HFFc6 (cell line): ENCODE measurements around the gene ELMO1. TPM values are rescaled to one million over a fixed set of nuclear protein-coding genes. Genes with fewer than 3 reads are reported as not detected.

Experiments
- DNase-seq: peaks from one replicate; pipeline ENCODE4 v3.0.0-alpha.2; 2018
- H3K27ac Mint-ChIP-seq: 2 replicates; pipeline ENCODE4 v1.8.0; 2020; ENCODE audit warnings: mild to moderate bottlenecking, mixed read lengths
- H3K27me3 Mint-ChIP-seq: 2 replicates; pipeline ENCODE4 v1.8.0; 2021; ENCODE audit warnings: mild to moderate bottlenecking, moderate library complexity, mixed read lengths; ENCODE audit not compliant: insufficient read depth
- H3K36me3 Mint-ChIP-seq: 2 replicates; pipeline ENCODE4 v1.8.0; 2021; ENCODE audit warnings: low read depth, mixed read lengths
- H3K4me1 Mint-ChIP-seq: 2 replicates; pipeline ENCODE4 v1.8.0; 2020; ENCODE audit warnings: low read depth, mixed read lengths
- H3K4me3 Mint-ChIP-seq: 2 replicates; pipeline ENCODE4 v1.8.0; 2020; ENCODE audit warnings: mild to moderate bottlenecking, moderate library complexity, mixed read lengths
- H3K9me3 Mint-ChIP-seq: 2 replicates; pipeline ENCODE4 v1.8.0; 2020; ENCODE audit warnings: mild to moderate bottlenecking, mixed read lengths
- total RNA-seq, 6 experiments: library from RNA; stranded (reverse); fragmentation: NEBNext Ultra II Directional; extraction: Animal tissue kit (Norgen Biotek cat#: 25700); gene quantifications; 2 replicates in 1 of 6; 3 replicates in 5 of 6; pipeline ENCODE4 v1.2.3, GENCODE V29; 2021
- TF ChIP-seq, protein P1 (sequence below): fragments of 200-600 bp; sonication (generic); IDR thresholded peaks from 2 replicates; pipeline ENCODE4 v1.5.0; 2021; ENCODE audit warnings: antibody characterized with exemption, mild to moderate bottlenecking

ELMO1 gene
- total RNA-seq, 6 experiments from 2014 or later = not detected

DNA sequence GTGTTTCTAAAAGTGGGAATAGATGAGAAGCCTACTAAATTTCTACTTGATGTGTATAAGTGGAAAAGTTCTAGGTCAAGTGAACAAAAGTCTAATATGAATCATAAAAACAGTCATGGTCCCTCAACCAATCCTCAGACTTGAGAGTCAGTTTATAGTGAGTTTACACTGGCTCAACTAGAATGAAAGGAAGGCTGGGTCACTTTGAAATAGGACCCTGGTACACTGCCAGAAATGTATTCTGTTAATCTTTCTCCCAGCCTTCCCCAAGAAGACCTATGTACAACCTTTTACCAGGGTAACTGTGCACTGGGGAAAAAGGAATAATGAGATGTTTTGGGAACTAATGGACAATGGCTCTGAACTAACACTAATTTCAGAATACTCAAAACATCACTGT lies 17.3 kb downstream of the ELMO1 start:
- Mint-ChIP-seq H3K36me3 (0 out of 2 replicates have a peak, but pooled peaks cover 4% of the 10 kb centered on the region), H3K9me3 (peaks cover 21% of the 10 kb centered on the region), H3K4me1 (no peaks in the 10 kb centered on the region), H3K27ac (no peak overlapping the region), H3K27me3 (peaks cover 4% of the 10 kb centered on the region), H3K4me3 (no peak overlapping the region)
- TF ChIP-seq, protein P1, sequence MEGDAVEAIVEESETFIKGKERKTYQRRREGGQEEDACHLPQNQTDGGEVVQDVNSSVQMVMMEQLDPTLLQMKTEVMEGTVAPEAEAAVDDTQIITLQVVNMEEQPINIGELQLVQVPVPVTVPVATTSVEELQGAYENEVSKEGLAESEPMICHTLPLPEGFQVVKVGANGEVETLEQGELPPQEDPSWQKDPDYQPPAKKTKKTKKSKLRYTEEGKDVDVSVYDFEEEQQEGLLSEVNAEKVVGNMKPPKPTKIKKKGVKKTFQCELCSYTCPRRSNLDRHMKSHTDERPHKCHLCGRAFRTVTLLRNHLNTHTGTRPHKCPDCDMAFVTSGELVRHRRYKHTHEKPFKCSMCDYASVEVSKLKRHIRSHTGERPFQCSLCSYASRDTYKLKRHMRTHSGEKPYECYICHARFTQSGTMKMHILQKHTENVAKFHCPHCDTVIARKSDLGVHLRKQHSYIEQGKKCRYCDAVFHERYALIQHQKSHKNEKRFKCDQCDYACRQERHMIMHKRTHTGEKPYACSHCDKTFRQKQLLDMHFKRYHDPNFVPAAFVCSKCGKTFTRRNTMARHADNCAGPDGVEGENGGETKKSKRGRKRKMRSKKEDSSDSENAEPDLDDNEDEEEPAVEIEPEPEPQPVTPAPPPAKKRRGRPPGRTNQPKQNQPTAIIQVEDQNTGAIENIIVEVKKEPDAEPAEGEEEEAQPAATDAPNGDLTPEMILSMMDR = no peak
- no peak for DNase-seq

DNA sequence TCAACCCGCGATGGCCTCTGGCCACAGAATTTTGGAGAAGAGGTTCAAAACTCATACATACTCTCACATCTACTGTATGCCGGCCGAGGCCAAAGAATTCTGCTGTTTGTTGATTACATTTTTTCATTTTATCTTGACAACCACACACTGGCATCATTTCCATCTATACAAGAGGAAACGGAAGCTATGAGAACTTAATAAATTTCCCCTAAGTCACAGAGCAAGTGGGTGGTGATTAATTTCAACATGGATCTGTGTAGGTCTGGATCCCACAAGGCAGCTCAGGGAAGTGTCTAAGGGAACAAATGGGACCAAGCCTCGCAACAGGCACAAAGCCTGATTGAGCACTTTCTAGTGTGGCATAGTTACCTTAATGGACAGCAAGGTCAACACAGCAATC lies 18.0 kb downstream of the ELMO1 start:
- H3K9me3 Mint-ChIP-seq = peaks cover 22% of the 10 kb centered on the region
- DNase-seq = no peak
- H3K27ac Mint-ChIP-seq = no peak overlapping the region
- H3K4me3 Mint-ChIP-seq = no peak overlapping the region
- 0 out of 2 replicates have a peak, but pooled peaks cover 4% of the 10 kb centered on the region for H3K36me3 Mint-ChIP-seq
- TF ChIP-seq, protein P1 = no peak
- H3K4me1 Mint-ChIP-seq = no peaks in the 10 kb centered on the region
- H3K27me3 Mint-ChIP-seq = peaks cover 4% of the 10 kb centered on the region

DNA sequence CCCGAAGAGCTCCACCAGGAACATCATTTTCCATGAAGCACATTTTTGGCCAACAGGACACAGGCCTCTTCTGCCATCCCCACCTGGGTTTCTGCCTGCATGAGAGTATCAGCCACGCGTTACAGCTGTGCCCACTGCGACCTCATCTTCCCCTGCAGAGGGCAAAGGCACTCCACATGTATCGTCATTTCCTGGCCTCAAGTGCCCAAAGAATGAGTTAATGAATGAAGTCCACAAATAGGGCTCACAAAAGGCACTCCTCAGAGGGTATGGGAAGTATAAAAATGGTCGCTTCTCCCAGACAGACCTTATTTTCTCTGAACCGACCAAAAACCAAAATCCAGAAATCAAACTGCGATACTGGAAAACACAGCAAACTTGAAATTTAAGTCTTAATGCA lies 18.5 kb downstream of the ELMO1 start:
- H3K36me3 Mint-ChIP-seq = 0 out of 2 replicates have a peak, but pooled peaks cover 4% of the 10 kb centered on the region
- no peak for DNase-seq
- H3K9me3 Mint-ChIP-seq = peaks cover 22% of the 10 kb centered on the region
- no peak overlapping the region for H3K4me3 Mint-ChIP-seq
- no peak overlapping the region for H3K27ac Mint-ChIP-seq
- TF ChIP-seq, protein P1 = no peak
- H3K27me3 Mint-ChIP-seq = peaks cover 4% of the 10 kb centered on the region
- no peaks in the 10 kb centered on the region for H3K4me1 Mint-ChIP-seq

DNA sequence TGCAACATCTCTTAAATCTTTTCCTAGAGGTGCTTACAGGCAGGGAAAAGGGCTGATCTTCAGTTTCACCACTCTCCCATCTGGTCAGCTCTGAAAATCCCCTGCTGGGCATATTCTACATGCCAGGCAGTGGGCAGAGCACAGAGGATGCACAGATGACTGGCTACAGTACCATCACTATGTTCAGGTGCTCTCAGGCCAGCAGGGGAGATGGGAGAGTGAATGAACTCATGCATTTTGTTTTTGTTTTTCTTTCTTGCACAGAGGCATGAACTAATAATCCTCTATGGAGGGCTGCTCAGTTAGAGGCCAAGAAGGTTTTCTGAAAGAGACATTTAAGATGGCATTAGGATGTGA lies 19.3 kb downstream of the ELMO1 start:
- H3K9me3 Mint-ChIP-seq = peaks cover 22% of the 10 kb centered on the region
- DNase-seq = no peak
- H3K4me1 Mint-ChIP-seq = no peaks in the 10 kb centered on the region

DNA sequence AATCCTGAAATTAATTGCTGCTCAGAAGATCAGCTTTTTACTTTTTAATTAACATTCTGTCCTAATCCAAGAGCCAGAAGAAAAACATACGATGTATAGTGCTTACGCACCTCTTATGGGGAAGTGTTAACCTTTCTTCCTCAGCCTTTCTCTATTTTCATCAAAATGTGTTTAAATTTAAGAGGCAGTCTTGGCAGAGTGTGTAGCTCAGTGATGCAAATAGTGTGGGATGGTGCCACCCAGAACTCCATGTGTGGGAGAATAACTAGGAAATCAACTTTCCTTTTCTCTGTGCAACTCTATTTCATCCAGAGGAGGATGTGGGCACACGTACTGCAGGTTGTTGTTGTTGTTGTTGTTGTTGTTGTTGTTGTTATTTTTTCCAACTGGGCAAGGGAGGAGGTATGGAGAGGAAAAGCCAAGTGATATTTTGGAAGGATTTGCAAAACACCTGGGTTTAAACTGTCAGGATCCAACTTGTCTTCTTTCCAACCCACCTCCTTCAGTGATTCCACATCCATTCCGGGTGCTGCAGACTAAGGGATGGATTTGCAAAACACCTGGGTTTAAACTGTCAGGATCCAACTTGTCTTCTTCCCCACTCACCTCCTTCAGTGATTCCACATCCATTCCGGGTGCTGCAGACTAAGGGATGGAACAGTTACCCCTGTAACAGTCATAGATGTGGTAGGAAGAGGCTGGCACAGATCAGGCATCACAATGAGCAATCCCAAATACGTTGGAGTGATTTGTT lies 19.8 kb downstream of the ELMO1 start:
- Mint-ChIP-seq H3K4me3 (no peak overlapping the region), H3K36me3 (0 out of 2 replicates have a peak, but pooled peaks cover 4% of the 10 kb centered on the region), H3K27ac (no peak overlapping the region), H3K27me3 (no peaks in the 10 kb centered on the region), H3K9me3 (peaks cover 25% of the 10 kb centered on the region), H3K4me1 (no peaks in the 10 kb centered on the region)
- TF ChIP-seq, protein P1 = no peak
- no peak for DNase-seq

More for the DNA sequence above, 19.3 kb downstream of the ELMO1 start:
- H3K27me3 Mint-ChIP-seq = peaks cover under 1% of the 10 kb centered on the region; the same call in 1 of the 2 replicates
- TF ChIP-seq, protein P1 = no peak
- H3K36me3 Mint-ChIP-seq = 0 out of 2 replicates have a peak, but pooled peaks cover 4% of the 10 kb centered on the region
- no peak overlapping the region for H3K27ac Mint-ChIP-seq
- no peak overlapping the region for H3K4me3 Mint-ChIP-seq
